NCI-H146 (cell line): ENCODE results near the gene ZNF460.

Experiments
- DNase-seq: peaks from one replicate; lab custom pipeline; 2025; lab: John Stamatoyannopoulos, UW

The ZNF460 gene

GRCh38 chr19:57280962-57281400 lies 696 bp downstream of the ZNF460 start:
- DNase-seq = peak; percentile 39

GRCh38 chr19:57282011-57282643 lies 1.8 kb downstream of the ZNF460 start:
- no peak for DNase-seq

GRCh38 chr19:57288373-57288772 lies 8.1 kb downstream of the ZNF460 start:
- no peak for DNase-seq

GRCh38 chr19:57290970-57291369 lies 10.7 kb downstream of the ZNF460 start:
- no peak for DNase-seq

DNA sequence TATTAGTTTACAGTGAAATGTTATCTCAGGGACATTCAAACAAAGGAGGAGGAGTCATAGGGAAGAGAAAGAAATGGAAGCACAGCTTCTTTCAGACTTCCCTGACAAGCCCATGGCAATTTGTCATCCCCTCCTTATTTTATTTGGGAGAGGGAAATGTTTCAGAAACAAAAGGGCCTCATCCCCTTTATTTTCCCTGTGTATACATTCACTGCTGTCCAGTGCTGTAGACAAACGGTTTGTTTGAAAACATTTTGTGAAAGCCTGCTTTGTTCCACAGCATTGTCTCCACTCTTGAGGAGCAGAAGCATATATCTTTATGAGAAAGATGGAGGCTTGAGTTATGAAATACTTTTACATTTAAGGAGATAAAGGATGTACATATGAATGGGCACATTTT lies 12.3 kb downstream of the ZNF460 start:
- DNase-seq = no peak

GRCh38 chr19:57293719-57294118 lies 13.4 kb downstream of the ZNF460 start:
- DNase-seq = no peak

- DNase-seq = no peak
Observed at GRCh38 chr19:57302020-57302465, 21.8 kb downstream of the ZNF460 start.

- DNase-seq = no peak
Observed at GRCh38 chr19:57302727-57303401, 22.6 kb downstream of the ZNF460 start.

DNA sequence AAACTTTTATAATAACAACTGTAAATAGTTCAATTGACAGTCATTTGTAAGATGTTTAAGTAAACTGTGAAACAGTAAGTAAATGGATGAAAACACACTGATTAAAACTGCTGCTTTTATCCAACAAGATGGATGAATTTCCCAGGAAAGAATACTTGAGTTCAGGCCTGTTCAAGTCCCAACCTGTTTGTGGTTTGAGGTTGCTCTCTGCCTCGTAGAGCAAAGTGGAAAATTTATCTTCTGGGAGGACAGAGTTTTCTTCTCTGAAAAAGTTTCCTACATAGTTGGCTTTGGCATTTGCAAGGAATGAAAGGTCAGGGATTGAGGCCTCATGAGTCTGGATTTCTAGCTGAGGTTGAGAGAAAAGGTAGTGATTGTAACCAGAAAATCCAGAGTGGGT lies 24.8 kb downstream of the ZNF460 start:
- DNase-seq = no peak

- DNase-seq = no peak
Observed at GRCh38 chr19:57308514-57308913, 28.2 kb downstream of the ZNF460 start.

DNA sequence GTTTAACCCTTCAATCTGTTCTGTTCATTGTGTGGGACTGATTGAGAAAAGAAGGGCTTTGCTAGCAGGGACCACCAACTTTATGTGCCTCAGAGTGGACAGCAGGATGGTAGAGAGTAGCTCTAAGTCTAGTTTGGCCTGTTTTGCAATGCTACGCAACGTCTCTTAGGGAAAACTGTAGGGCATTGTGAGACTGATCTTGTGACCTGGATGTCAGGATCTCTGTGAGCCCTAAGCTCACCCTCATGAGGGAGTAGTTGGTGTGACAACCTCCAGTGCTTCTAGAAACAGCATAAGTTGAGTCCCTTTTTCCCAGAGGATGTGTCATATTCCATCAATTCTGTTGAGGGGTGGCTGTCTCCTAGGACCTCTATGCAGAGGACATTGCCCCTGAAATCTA lies 30.5 kb downstream of the ZNF460 start:
- no peak for DNase-seq

- DNase-seq = no peak
Observed at GRCh38 chr19:57314146-57314545, 33.9 kb downstream of the ZNF460 start.

- DNase-seq = no peak
Observed at GRCh38 chr19:57317503-57317902, 37.2 kb downstream of the ZNF460 start.

GRCh38 chr19:57319869-57320179 lies 39.5 kb downstream of the ZNF460 start:
- no peak for DNase-seq

DNA sequence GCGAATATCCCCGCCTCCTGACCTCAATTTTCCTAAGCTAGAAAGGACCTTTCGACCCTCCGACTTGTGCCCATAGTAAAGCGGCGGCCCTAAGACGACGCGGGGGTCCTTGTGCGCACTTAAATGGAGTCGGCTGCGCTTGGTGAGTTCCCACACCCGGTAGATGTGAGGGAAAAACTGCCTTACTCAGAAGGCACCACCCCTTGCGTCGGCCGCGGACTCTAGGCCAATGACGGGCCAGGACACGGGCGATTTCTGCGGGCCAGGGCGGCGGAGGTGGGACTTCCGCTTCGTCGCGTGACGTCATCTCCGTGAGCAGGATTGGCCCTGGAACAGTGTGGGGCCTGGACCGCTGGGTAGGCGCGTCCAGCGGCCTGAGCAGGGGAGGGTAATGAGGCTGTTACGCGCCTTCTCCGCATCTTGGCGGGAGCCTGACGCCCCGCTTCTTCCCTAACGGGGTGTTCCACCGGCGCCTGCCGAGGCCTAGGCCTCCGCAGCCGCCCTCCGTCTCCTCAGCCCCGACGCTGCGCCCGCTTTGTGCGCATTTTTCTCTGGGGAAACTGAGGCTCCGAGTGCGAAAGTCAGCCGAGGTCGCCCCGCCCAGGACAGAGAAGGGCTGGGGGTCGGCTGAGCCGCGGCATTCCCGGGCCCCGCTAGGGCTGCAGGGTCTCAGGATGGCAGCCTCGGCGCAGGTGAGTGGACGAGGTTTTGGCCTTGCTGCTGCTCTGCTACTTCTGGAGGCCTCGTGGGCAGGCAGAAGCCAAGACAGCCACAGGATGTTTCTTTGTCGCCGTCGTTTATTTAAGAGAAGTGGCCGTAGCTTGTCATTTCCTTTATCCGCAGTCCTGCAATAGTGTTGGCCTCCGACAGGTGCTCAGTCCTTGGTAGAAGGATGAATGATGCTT lies 40.1 kb downstream of the ZNF460 start, which contains the start of gene ZNF543:
TSS of gene ZNF543 (plus strand) at position 293 of the 905 bp plus-strand sequence. CDS start at position 675, 382 bp downstream.
- peak; percentile 98 for DNase-seq

GRCh38 chr19:57321116-57321515 lies 40.8 kb downstream of the ZNF460 start:
- DNase-seq = no peak

DNA sequence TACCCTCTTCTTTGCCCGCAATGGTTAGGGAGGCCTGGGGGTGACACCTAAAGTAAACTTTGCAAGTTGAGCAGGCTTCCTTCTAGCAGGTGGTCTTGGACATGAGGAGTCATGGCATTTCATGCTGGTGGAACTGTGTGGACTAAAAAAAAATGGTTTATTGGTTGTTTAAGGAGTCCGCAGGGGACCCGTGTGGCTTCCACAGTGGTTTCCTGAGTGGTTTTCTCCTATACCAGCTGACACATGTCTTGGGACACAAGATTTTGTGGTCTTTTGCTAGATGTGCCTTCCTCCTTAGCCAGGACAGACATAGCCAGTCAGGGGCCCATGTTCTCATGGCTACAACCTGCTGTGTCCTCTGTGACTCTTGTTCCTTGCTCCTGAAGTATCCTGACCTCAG lies 41.5 kb downstream of the ZNF460 start:
- DNase-seq = no peak

- no peak for DNase-seq
Observed at GRCh38 chr19:57324992-57325391, 44.7 kb downstream of the ZNF460 start.

DNA sequence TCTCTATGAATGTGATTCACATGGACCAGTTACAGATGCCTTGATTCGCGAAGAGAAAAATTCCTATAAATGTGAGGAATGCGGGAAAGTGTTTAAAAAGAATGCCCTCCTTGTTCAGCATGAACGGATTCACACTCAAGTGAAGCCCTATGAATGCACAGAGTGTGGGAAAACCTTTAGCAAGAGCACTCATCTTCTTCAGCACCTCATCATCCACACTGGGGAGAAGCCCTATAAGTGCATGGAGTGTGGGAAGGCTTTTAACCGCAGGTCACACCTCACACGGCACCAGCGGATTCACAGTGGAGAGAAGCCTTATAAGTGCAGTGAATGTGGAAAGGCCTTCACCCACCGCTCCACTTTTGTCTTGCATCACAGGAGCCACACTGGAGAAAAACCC lies 47.7 kb downstream of the ZNF460 start:
- DNase-seq = no peak

DNA sequence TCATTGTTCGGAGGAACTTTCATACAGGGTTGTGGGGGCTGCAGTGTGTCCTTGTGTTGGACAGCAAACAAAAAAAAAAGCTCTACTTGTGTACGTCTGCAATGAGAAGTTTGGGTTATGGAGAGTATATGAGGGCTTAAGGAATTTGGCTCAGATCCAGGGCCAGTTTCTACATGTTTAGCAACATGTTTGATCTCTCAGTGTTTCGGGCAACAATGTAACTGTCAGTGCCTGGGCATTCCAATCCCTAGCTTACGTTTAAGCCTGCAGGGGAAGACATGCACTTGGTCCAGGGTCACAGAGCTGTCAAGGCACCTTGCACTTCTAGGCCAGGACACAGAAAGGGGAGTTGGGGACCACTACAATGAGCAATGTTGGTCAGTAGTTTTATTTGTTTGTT lies 53.9 kb downstream of the ZNF460 start:
- DNase-seq = no peak

- DNase-seq = no peak
Observed at GRCh38 chr19:57338877-57339276, 58.6 kb downstream of the ZNF460 start.

DNA sequence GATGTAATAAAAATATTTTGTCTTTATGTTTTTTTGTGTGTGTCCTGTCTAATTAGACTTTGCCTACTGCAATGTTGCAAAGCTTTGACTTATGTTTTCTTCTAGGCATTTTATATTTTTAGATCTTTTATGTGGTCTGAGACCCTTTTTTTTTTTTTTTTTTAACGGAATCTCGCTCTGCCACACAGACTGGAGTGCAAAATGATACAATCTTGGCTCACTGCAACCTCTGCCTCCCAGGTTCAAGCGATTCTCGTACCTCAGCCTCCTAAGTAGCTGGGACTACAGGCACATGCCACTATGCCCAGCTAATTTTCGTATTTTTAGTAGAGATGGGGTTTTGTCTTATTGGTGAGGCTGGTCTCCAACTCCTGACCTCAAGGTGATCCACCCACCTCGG lies 62.3 kb downstream of the ZNF460 start:
- no peak for DNase-seq
